ENCODE data around the gene PTMA.
"Not testable (repeated sequence)": the region's sequence is repeated elsewhere in the genome, so short reads cannot be mapped to it uniquely, and the experiment has no call there.

The PTMA gene

DNA sequence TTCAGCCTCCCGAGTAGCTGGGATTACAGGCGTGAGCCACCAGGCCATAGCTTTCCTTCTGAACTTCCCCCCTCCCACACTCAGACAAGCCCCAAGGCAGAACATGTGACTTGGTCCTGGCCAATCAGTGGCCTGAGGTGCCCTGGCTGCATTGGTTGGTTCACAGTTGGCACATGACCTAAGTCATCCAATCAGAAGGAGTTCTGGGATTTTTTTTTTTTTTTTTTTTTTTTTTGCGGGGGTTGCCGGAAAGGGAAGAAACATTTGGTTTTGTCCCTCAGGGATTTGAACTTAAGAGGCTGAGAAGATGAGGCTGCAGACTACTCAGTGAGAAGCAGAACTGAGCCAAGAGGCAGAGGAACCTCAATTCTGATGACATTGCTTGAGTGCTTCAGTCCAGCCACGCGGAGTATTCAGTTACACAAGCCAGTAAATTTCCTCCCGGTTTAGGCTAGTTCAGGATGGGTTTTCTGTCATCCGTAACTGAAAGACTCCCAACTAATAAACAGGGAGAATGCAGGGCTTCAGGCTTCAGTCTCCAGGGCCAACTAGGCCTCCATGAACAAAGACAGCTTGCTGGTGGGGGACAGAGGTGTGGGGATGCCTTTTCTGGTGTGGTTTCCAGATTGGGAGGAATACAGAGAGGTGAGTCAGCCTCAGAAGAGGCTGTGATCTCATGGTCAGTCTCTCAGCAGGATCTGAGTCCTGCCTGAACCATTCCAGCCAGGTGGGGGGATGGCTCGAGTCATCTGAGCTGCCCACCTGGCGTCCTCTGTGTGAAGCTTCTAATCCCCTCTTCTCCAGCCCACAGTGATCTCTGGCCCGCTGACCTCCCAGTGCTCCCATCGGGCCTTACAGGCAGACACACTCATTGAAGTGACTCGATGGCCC is 9.2 kb downstream of the PTMA start:
- DNase-seq: peak; percentile 61

DNA sequence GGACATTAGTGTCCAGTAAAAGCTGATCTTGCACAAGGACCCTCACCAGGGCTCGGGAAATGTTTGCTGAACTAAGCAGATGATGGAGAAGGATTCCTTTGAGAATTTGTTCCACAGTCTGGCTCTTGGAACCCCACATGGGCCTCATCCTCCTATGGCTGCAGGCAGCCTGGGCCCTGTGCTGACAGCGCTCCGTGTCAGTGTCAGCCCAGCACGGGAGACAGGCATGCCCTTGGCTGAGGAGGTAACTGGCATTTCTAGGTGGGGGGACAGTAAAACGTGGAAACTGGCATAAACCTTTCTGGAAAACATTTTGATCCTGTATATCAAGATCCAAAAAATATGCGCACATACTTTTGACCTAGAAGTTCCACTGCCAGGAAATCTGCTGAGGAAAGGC is 10.5 kb downstream of the PTMA start:
- no peak for DNase-seq

DNA sequence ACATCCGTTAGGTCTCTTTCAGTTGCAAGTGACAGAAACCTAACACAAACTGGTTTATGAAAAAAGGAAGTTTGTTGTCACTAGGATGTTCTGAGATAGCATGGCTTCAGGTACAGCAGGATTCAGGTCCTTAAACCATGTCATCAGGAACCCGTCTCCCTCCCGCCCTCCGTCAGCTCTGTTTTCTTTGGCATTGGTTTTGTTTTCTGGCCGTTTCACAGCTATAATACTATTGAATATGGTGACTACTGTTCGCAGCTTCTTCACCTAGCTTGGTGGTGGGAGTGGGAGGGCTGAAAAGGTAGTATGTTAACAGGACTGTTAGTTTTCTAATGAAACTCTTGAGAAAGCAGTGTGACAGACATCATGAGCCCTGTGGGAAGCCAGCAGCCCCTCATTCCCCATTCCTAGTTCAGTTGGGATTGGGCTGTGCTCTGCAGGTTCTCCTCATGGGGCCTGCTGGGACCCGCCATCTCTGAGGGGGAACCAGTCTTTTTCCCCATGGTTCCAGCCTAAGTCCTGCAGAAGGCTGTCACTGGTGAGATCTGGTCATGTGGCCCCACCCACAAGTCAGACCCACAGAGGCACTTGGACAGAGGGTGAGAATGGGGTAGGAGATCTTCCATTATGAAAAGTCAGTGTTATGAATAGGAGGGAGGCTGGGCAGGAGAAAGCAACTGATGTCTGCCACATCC is 12.1 kb downstream of the PTMA start:
- no peak for DNase-seq

DNA sequence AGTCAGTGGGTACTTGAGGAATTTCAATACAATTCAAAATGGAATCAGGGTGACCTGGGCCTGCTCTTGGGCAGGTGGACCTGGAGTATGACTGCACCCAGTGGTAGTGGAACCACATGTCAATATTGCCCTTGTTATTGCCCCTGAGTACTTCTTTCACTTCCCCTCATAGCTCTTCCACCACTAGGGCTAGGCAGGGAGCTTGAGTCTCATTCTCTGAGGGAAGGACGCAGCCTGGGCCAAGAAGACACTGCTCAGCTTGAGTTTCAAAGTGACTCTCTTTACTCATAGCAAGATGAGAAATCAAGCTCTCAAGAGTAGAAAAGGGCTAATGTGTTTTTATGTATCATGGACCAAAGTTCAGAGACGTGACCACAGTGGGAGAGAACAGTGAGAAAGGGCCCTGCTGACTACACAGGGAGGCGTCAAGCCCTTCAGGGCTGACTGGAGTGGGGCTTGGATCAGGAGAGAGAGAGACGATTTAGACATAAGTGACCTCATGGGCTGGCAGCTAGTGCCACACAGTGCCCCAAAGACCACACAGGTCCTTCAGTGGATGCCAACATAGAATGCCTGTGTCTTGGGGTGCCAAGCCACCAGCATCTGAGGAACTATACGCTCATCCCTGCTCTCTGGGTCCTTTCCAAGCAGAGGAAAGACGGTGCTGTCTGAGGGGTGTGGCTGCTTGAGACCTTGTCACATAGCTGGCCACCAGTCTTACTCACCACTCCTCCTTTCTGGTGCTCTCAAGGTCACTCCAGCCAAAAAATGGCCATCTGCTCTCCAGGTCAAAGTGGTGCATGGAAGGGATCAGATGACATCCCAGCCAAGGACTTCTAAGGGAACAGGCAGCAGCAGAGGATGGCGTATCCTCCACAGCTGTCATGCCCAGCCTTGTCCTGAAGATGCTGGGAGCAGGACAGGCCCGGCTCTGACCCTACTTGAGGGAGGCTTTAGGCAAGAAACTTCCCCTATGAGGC is 13.0 kb downstream of the PTMA start:
- no peak for DNase-seq

DNA sequence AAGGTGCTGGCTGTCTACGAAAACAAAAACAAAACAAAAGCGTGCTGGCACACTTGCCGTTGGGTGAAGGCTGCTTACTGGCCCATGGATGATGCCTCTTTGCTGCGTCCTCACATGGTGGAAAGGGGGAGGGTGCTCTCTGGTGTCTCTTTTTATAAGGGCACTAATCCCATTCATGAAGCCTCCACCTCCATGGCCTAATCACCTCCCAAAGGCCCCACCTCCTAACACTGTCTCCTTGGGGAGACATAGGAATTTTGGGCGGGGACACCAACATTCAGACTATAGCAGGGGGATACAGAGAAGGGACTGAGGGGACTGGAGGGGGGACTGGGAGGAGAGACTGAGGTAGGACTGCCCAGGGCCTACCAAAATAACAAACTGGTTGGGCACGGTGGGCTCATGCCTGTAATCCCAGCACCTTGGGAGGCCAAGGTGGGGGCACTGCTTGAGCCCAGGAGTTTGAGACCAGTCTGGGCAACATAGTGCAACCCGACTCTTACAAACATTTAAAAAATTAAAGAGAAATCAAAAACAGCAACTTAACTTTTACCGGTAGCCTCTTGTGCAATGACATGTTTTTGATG is 14.5 kb downstream of the PTMA start:
- no peak for DNase-seq

DNA sequence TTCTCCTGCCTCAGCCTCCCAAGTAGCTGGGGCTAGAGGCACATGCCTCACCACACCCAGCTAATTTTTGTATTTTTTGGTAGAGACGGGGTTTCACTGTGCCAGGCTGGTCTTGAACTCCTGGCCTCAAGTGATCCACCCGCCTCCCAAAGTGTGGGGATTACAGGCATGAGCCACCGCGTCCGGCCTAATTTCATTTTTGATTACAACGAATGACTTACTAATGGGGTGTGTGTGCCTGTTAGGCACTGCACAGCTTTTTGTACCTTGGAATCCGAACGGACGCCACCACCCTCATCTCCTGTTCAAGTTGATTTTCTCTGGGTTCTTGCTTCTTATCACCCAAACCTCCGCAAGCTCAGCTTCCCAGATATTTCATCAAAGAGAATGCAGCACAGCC is 17.2 kb downstream of the PTMA start:
- DNase-seq: no peak

DNA sequence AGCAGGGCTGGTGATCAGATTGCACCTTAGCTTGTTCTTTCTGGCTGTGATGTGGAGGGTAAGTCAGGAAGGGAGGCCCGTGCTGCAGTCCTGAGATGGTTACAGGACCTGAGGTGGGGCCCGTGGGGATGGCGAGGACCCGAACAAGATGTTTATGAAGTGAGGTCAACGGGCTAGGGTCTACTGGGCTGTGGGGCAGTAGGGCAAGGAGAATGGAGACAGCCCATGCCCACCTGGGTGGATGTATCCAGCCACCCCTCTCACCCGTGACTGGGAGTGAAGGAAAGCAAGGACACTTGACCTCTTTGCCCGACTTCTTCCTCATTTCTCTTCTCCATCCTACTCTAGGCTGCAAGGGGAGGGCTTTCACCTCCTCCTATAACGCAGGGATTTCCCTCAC is 18.0 kb downstream of the PTMA start:
- no peak for DNase-seq

DNA sequence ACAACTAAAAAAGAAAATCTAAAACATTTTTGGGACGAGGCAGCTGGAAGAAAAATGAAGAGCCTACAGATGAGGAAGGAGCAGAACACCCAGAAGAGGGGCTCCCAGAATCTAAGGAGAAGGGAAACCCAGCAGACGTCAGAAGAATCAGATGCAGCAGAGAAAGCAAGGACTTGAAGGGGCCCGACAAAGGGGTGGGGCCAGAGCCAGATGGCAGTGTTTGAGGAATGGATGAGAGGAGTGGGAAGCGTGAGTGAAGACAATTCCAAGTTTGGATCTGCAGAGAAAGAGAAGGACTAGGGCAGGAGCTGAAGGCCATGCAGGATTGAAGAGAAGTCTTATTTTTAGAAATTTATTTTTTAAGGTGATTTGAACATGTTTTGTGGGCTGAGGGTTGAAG is 19.3 kb downstream of the PTMA start:
- no peak for DNase-seq

DNA sequence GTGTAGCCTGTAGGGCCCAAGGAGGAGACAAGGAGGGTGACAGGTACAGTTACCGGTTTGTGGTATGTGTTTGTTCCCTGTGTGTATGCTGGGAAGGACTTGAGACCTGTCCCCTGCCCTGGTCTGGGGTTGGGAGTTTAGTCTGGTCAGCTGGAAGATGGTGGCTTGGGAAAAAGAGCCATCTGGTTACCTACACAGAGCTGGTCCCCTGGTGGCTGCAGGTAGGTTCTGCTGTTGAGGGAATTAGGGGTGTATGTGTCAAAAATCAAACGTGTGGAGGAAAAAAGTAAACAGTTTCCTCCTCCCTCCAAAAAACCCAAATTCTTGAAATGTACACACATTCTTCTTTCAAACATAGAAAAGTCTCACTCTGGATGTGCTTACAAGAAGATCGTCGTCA is 24.3 kb downstream of the PTMA start:
- DNase-seq: no peak

DNA sequence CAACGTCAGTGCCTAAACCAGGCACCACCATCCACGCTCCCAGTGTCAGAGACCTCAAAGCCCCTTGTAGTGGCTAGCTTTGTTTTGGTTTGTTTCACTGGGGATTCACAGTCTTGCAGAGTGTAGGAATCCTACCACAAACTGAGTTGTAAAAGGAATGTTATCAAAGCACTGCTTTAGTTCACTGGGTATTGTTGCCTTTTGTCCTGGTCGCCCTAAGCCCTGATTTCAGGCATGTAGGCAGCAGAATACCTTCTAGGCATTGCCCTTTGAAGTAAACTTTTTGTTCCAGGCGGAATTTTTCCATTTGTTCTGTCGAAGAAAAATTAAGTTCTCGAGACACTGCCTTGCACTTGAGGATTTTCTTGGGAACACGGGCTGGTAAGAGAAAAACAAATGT is 29.4 kb downstream of the PTMA start:
- no peak for DNase-seq

DNA sequence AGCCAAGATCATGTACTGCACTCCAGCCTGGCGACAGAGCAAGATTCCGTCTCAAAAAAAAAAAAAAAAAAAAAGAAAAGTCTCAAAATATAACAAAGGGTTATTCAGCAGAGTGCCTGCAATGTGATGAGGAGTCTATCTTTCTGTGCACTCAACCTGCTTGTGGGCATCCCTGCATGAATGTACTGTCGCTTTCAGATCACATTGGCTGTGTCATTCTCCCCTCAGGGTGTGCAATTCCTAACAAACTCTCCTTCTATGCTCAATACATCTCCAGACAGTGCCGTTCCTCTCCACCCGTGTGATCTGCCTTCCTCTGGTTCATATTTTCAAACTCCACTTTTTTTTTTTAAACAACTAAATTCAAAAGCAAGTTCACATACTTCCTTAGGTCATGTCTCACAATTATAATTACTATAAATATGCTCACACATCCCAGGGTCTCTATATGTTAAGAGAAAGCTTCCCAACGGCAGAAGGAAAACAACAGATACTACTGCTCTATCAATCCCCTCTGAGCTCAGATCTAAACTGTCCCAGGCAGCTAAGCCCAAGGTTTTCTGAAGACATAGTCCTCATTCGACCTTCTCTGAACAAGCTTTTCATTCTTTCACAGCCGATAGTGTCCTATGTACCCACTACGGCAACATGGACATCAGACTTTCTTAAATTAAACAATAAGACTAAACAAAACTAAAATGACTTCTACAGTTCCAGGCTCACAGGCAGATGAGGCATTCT is 35.2 kb downstream of the PTMA start:
- no peak for DNase-seq

DNA sequence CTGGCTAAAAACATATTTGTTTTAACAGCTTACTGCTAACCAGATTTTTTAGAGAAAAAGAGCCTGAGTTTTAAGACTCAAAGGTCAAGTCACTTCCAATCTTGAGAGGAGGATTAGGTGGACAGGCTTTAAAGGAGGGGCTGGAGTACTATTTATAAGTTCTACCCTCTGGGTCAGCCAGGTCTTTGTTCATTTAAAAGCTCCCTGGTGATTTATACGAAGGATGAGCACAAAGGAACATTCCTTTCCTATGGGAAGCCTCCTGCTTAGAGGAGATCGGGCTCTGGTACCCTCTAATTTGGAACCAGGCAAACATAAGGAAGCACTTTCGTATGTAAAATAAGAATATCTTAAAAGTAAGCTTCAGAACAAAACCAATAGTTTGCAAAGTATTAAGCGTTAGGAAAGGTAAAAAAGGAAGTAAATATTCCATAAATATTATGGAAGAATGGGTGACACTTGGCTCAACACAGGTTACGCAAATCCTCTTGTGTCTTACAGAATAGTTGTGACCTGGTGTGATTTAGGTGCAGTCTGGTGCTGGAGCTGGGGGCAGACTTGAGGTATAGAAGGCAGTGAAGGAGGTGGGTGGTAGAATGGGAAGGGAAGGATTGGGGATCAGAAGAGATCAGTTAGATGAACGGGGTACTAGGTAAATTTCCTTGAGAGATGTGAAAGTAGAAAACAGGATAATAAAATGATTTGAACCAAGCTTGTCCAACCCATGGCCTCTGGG is 37.1 kb downstream of the PTMA start:
- DNase-seq: no peak

DNA sequence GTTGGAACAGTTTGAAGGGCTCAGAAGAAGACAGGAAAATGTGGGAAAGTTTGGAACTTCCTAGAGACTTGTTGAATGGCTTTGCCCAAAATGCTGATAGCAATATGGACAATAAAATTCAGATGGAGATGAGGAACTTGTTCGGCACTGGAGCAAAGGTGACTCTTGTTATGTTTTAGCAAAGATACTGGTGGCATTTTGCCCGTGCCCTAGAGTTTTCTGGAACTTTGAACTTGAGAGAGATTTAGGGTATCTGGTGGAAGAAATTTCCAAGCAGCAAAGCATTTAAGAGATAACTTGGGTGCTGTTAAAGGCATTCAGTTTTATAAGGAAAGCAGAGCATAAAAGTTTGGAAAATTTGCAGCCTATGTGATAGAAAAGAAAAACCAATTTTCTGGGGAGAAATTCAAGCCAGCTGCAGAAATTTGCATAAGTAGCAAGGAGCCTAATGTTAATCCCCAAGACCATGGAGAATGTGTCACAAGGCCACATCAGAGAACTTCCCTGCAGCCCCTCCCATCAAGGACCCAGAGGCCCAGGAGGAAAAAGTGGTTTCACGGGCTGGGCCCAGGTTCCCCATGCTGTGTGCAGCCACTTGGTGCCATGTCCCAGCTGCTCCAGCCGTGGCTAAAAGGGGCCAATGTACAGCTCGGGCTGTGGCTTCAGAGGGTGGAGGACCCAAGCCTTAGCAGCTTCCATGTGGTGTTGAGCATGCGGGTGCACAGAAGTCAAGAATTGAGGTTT is 40.0 kb downstream of the PTMA start:
- not testable (repeated sequence) for DNase-seq

DNA sequence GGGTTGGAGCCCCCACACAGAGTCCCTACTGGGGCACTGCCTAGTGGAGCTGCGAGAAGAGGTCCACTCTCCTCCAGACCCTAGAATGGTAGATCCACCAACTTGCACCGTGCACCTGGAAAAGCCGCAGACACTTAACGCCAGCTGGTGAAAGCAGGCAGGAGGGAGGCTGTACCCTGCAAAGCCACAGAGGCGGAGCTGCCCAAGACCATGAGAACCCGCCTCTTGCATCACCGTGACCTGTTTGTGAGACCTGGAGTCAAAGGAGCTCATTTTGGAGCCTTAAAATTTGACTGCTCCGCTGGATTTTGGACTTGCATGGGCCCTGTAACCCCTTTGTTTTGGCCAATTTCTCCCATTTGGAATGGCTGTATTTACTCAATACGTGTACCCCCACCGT is 40.7 kb downstream of the PTMA start:
- not testable (repeated sequence) for DNase-seq

DNA sequence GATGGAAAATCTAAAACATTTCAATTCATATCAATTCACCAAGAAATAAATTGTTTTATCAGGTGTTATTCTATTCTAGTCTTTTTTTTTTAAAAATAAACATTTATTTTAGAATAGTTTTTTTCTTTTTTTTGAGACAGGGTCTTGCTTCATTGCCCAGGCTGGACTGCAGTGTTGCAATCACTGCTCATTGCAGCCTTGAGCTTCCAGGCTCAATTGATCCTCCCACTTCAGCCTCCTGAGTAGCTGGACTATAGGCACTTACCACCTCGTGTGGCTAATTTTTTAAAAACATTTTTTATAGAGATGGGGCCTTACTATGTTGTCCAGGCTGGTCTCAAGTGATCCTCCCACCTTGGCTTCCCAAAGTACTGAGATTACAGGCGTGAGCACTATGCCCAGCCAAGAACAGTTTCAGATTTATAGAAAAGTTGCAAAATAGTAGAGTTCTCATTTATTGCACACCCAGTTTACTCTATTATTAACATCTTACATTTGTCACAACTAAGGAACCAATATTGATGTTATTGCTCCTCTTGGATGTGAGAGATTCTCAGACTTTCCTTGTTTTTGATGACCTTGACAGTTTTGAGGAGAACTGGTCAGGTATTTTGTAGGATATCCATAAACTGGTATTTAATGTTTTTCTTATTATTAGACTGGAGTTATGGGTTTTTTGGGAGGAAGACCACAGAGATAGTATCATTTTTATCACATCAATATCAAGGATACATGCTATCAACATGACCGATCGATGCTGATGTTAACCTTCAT is 42.9 kb downstream of the PTMA start:
- DNase-seq: no peak

DNA sequence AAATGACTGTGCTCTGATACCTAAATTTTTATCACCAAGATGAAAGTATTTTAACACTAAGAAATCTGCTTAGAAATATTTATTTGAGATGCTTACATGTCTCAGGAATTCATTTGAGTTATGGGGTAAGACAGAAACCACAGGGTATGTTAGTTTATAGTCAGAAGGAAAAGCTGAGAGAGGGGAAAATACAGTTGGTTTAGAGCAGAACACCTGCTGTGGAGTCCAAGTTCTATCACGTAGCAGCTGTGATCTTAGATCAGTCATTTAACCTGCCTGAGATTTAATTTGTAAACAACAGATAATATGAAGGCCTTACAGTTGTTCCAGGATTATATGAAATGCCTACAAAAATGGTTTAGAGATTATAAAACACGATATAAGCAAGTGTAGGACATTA is 43.7 kb downstream of the PTMA start:
- DNase-seq: no peak

DNA sequence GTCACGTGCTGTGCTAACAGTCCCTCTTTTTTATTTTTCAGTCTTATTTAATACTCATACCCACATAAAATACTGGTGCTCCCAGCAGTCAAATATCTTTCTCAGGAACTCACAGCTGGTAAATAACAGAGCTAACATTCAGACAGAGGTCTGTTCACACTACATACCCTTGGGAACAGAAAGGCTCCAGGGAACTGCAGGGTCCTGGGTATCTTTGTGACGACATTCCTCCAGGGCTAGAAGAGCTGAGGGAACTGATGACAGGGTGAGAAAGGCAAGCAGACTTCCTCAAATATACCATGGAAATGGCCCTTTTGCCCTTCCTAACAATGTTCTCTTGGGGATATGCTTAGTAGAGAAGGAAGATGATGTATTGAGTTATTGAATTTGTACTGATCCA is 53.4 kb downstream of the PTMA start:
- no peak for DNase-seq

Data from activated CD8-positive, alpha-beta memory T cell treated with anti-CD3 and anti-CD28 coated beads, Interleukin-2, amount 50 U/mL, for 48 hours (primary cell).